Measurements from ENCODE around the gene SNAP91. TPM values are rescaled to one million over a fixed set of nuclear protein-coding genes. Genes with fewer than 3 reads are reported as not detected.

Gene SNAP91
- total RNA-seq, 1 donor from 2014 or later = 0.64 TPM

DNA sequence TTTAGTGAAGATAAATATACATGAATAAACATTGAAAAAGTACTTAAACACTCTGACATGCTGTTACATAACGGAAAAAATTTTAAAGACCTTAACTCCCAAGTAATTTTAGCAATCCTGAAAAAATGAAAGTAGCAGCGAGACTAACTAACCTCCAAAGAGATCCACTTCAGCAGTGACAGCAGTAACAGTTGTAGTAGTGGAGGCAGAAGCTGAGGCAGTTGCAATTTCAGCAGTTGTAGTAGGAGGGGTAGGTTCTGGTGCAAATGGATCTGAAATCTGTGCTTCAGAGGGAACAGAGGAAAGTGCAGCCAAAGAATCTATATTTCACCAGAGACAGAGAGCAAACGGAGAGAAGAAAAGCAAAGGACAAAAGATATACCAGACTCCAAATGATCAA, 107.8 kb downstream of the SNAP91 start:
- no peaks in the 10 kb centered on the region for H3K4me1 ChIP-seq
- intact Hi-C loops (cut with DNase I) = no loop called here
- no peaks in the 10 kb centered on the region for H3K9me3 ChIP-seq
- TF ChIP-seq, protein P1, sequence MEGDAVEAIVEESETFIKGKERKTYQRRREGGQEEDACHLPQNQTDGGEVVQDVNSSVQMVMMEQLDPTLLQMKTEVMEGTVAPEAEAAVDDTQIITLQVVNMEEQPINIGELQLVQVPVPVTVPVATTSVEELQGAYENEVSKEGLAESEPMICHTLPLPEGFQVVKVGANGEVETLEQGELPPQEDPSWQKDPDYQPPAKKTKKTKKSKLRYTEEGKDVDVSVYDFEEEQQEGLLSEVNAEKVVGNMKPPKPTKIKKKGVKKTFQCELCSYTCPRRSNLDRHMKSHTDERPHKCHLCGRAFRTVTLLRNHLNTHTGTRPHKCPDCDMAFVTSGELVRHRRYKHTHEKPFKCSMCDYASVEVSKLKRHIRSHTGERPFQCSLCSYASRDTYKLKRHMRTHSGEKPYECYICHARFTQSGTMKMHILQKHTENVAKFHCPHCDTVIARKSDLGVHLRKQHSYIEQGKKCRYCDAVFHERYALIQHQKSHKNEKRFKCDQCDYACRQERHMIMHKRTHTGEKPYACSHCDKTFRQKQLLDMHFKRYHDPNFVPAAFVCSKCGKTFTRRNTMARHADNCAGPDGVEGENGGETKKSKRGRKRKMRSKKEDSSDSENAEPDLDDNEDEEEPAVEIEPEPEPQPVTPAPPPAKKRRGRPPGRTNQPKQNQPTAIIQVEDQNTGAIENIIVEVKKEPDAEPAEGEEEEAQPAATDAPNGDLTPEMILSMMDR (IDR thresholded peaks at IDR 0.05) = no peak
- H3K36me3 ChIP-seq = no peaks in the 10 kb centered on the region
- H3K4me3 ChIP-seq = no peak overlapping the region
- no peaks in the 10 kb centered on the region for H3K27me3 ChIP-seq
- H3K27ac ChIP-seq = no peak overlapping the region
- no peak for DNase-seq (ENCODE audit: low spot score in 2 of 2)

GRCh38 chr6:83600459-83600858, 108.4 kb downstream of the SNAP91 start:
- Histone ChIP-seq H3K4me1 (no peaks in the 10 kb centered on the region), H3K4me3 (no peak overlapping the region), H3K27ac (no peak overlapping the region), H3K9me3 (no peaks in the 10 kb centered on the region), H3K27me3 (no peaks in the 10 kb centered on the region), H3K36me3 (no peaks in the 10 kb centered on the region)
- TF ChIP-seq, protein P1 (IDR thresholded peaks at IDR 0.05) = no peak
- intact Hi-C loops (cut with DNase I) = no loop called here
- DNase-seq (ENCODE audit: low spot score in 2 of 2) = no peak

- TF ChIP-seq, protein P1 (IDR thresholded peaks at IDR 0.05) = no peak
- Histone ChIP-seq H3K4me1 (no peaks in the 10 kb centered on the region), H3K4me3 (no peak overlapping the region), H3K36me3 (no peaks in the 10 kb centered on the region), H3K9me3 (no peaks in the 10 kb centered on the region), H3K27me3 (no peaks in the 10 kb centered on the region), H3K27ac (no peak overlapping the region)
- intact Hi-C loops (cut with DNase I) = no loop called here
- no peak for DNase-seq (ENCODE audit: low spot score in 2 of 2)
These were observed 111.4 kb downstream of the SNAP91 start for GRCh38 chr6:83597511-83597910.

DNA sequence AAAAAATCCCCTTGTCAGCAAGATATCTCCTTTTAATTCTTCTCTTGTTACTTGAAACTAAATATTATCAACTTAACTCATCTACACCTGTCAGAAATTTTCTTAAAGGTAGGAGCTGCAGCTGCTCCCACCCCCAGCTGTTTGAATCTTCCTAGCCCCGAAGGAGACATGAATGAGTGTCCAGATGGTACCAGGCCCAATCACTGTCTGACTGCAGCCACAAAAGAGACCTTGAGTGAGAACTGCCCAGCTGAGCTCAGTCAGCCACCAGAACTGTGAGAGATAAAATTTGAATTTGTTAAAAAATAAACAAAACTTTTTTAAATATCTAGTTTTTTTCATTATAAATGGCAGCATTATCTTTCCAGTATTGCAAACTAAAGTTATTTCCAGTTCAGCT, 111.8 kb downstream of the SNAP91 start:
- Histone ChIP-seq H3K4me1 (no peaks in the 10 kb centered on the region), H3K9me3 (no peaks in the 10 kb centered on the region), H3K4me3 (no peak overlapping the region), H3K27me3 (no peaks in the 10 kb centered on the region), H3K36me3 (no peaks in the 10 kb centered on the region), H3K27ac (no peak overlapping the region)
- TF ChIP-seq, protein P1 (IDR thresholded peaks at IDR 0.05) = no peak
- intact Hi-C loops (cut with DNase I) = no loop called here
- no peak for DNase-seq (ENCODE audit: low spot score in 2 of 2)

- no peak for DNase-seq (ENCODE audit: low spot score in 2 of 2)
- intact Hi-C loops (cut with DNase I) = no loop called here
- no peaks in the 10 kb centered on the region for H3K4me1 ChIP-seq
- H3K36me3 ChIP-seq = no peaks in the 10 kb centered on the region
- H3K4me3 ChIP-seq = no peak overlapping the region
- H3K27me3 ChIP-seq = no peaks in the 10 kb centered on the region
- H3K9me3 ChIP-seq = no peaks in the 10 kb centered on the region
- TF ChIP-seq, protein P1 (IDR thresholded peaks at IDR 0.05) = no peak
- no peak overlapping the region for H3K27ac ChIP-seq
These were observed 114.0 kb downstream of the SNAP91 start for GRCh38 chr6:83594941-83595340.

- TF ChIP-seq, protein P1 (IDR thresholded peaks at IDR 0.05) = no peak
- no peaks in the 10 kb centered on the region for H3K9me3 ChIP-seq
- no peak overlapping the region for H3K27ac ChIP-seq
- H3K36me3 ChIP-seq = no peaks in the 10 kb centered on the region
- no peak overlapping the region for H3K4me3 ChIP-seq
- intact Hi-C loops (cut with DNase I) = no loop called here
- H3K4me1 ChIP-seq = no peaks in the 10 kb centered on the region
- DNase-seq (ENCODE audit: low spot score in 2 of 2) = no peak
- H3K27me3 ChIP-seq = no peaks in the 10 kb centered on the region
These were observed 115.5 kb downstream of the SNAP91 start for GRCh38 chr6:83593395-83593785.
